Mucosa of descending colon (tissue), 3 donors: ENCODE measurements around the gene MOB3A. TPM values are rescaled to one million over a fixed set of nuclear protein-coding genes. Genes with fewer than 3 reads are reported as not detected.
A peak's percentile ranks its signal among the peaks of the same experiment; 100 is the strongest.

ENCODE experiments used
- ATAC-seq: fragments of 200-7000 bp; cut with Tn5 transposase; one replicate; pipeline ENCODE4 v1.9.1; 2020; ENCODE audit warnings: mild to moderate bottlenecking, moderate library complexity
- DNase-seq, 3 donors: peaks; one replicate each; pipeline ENCODE4 v3.0.0-alpha.2; 2020
- H3K36me3 ChIP-seq: fragments of 200-600 bp; one replicate; pipeline ENCODE4 v1.8.0; 2021; ENCODE audit warnings: low read depth, mild to moderate bottlenecking
- H3K4me1 ChIP-seq: fragments of 200-600 bp; one replicate; pipeline ENCODE4 v1.8.0; 2021; ENCODE audit warnings: low read depth, mild to moderate bottlenecking
- H3K4me3 ChIP-seq: fragments of 200-600 bp; one replicate; pipeline ENCODE4 v1.8.0; 2021; ENCODE audit warnings: mild to moderate bottlenecking
- H3K9me3 ChIP-seq: fragments of 200-600 bp; one replicate; pipeline ENCODE4 v1.8.0; 2021; ENCODE audit warnings: mild to moderate bottlenecking
- CTCF ChIP-seq: fragments of 200-600 bp; IDR thresholded peaks from one replicate; pipeline ENCODE4 v1.8.0; 2022; ENCODE audit warnings: antibody characterized with exemption, mild to moderate bottlenecking
- intact Hi-C, 2 donors: fragments of 100-400 bp; cut with DNase I in 1 of 2; cut with micrococcal nuclease in 1 of 2; formaldehyde crosslinking; loops; one replicate each; pipeline versions ENCODE4 v1.11.0 to v1.11.1; 2022; cut with DNase I, micrococcal nuclease
- total RNA-seq, 3 donors: library from RNA; stranded (reverse); fragmentation: NEBNext Ultra II Directional in 2 of 3; extraction: Animal tissue kit (Norgen Biotek cat#: 25700) in 2 of 3; gene quantifications; one replicate each; pipeline versions ENCODE4 v1.2.1 to v1.2.4, GENCODE V29; 2021 to 2023
- donor health status: DM: no; HTN: no; CAD: no; lungs with moderate emphysema.
- donor health status: DM: no; HTN: no; CAD: no.
- donor health status: DM: no; HTN: yes; CAD: no.

MOB3A gene
- total RNA-seq, 3 donors from 2014 or later: 39.8 to 76.8 (median 43.7) TPM

GRCh38 chr19:2139385-2140137 lies 43.4 kb upstream of the MOB3A start:
- H3K36me3 ChIP-seq: peaks cover 6% of the 10 kb centered on the region
- intact Hi-C loops: no loop called here
- ATAC-seq: no peak

GRCh38 chr19:2138061-2138728 lies 42.1 kb upstream of the MOB3A start:
- no peaks in the 10 kb centered on the region for H3K9me3 ChIP-seq
- peaks cover 6% of the 10 kb centered on the region for H3K36me3 ChIP-seq
- ATAC-seq (no peak), DNase-seq (no peak)
- intact Hi-C loops: no loop called here
- H3K4me1 ChIP-seq: no peaks in the 10 kb centered on the region
- TF ChIP-seq CTCF: no peak
- no peak overlapping the region for H3K4me3 ChIP-seq

More at GRCh38 chr19:2139385-2140137, 43.4 kb upstream of the MOB3A start:
- Histone ChIP-seq H3K4me3 (no peak overlapping the region), H3K9me3 (no peaks in the 10 kb centered on the region), H3K4me1 (no peaks in the 10 kb centered on the region)
- TF ChIP-seq CTCF: no peak
- DNase-seq: no peak

- intact Hi-C loops: no loop called here
- no peak for ATAC-seq
- no peak for DNase-seq
- TF ChIP-seq CTCF: no peak
- H3K4me3 ChIP-seq: no peak overlapping the region
- no peaks in the 10 kb centered on the region for H3K4me1 ChIP-seq
- no peaks in the 10 kb centered on the region for H3K9me3 ChIP-seq
- H3K36me3 ChIP-seq: peaks cover 6% of the 10 kb centered on the region
Measured at GRCh38 chr19:2136796-2137195, 40.7 kb upstream of the MOB3A start.

- Histone ChIP-seq H3K9me3 (no peaks in the 10 kb centered on the region), H3K4me3 (no peak overlapping the region), H3K36me3 (peaks cover 6% of the 10 kb centered on the region), H3K4me1 (no peaks in the 10 kb centered on the region)
- no peak for TF ChIP-seq CTCF
- ATAC-seq: peak; percentile 21
- no peak for DNase-seq
- intact Hi-C loops: no loop called here
Measured at GRCh38 chr19:2135474-2136402, 39.6 kb upstream of the MOB3A start.

GRCh38 chr19:2132731-2133490 lies 36.8 kb upstream of the MOB3A start:
- Histone ChIP-seq H3K4me3 (no peak overlapping the region), H3K4me1 (no peaks in the 10 kb centered on the region), H3K9me3 (no peaks in the 10 kb centered on the region), H3K36me3 (peaks cover 6% of the 10 kb centered on the region)
- DNase-seq: no peak
- intact Hi-C loops: no loop called here
- TF ChIP-seq CTCF: no peak
- ATAC-seq: no peak
